SK-MEL-5 (cell line): Measurements from ENCODE around the gene MYCBPAP. TPM values are rescaled to one million over a fixed set of nuclear protein-coding genes. Genes with fewer than 3 reads are reported as not detected.
A peak's percentile ranks its signal among the peaks of the same experiment; 100 is the strongest.

Experiments
- DNase-seq: peaks from one replicate; pipeline ENCODE4 v3.0.0-alpha.2; 2016; ENCODE audit warnings: low read depth, low spot score
- in situ Hi-C: cut with HindIII; loops from 2 replicates; pipeline ENCODE4 v1.10.0; 2016; ENCODE audit warnings: low sequenced_read_pairs, high pct_unique_total_duplicates, low pct_unique_long_range_greater_than_20kb
- total RNA-seq: library from RNA; depleted of rRNA; stranded (reverse); fragments of >200 nt; shearing (Covaris generic); gene quantifications from 2 replicates; pipeline ENCODE4 v1.2.3, GENCODE V29; 2014

The MYCBPAP gene
- total RNA-seq, 1 experiment from 2014 or later, result 1.5 TPM

DNA sequence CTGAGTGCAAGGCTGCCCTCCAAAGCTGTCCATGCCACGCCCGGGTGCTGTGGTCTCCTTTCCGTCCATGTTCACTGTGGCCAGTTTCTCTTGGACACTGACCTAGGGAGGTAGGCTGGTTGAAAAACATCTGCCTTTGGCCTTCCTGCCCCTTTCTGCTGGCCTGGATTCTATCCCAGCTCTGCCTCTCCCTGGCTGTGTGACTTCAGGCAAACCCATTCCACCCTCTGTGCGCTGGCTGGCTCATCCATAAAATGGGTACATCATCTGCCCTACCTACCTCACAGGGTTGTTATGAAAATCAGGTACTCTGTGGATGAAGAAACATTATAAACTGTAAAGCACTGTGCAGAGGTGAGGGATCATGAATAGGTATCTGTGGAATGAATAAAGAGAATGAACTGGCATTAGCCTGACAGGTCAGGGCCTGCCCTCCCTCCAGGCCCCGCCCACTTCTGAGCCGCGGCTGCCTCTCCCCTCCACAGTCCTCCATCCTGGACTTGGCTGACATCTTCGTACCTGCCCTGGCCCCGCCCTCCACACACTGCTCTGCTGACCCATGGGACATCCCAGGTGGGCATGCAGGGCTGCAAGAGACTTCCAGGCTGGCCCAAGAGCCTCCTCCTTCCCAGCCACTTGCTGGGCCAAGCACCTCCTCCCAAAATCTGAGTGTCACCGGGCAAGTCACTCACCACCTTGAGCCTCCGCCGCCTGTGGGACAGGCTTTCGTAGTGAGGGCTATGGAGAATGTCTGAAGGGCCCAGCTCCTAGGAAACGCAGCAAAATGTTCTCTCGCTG lies 31.7 kb downstream of the MYCBPAP start:
- in situ Hi-C loops, result no loop called here
- DNase-seq, result no peak

DNA sequence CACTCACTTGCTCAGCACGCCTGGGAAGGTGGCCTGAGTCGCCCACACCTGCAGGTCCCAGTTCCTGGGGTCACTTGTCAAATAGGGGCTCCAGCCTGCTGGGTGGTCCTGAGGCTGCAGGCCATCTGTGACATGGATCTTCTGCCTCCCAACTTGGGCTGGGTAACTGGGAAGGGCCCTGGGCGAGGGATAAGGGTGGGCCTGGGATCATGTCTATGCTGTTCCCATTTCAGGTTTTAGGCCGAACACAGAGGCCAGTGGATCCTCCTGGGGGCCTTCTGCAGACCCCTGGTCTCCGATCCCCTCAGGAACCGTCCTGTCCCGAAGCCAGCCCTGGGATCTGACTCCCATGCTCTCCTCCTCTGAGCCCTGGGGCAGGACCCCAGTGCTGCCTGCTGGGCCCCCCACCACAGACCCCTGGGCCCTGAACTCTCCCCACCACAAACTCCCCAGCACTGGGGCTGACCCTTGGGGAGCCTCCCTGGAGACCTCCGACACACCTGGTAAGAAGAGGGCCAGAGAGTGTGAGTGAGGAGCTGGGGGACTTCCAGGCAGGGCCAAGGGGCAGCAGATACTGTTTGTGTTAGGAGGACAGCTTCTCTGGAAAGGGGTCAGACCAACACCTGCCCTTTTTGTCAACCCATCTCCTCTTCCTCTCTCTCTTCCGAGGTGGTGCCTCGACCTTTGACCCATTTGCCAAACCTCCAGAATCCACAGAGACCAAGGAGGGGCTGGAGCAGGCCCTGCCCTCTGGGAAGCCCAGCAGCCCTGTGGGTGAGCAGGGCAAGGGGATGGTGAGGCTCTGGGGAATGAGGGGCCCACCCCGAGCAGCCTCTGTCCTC lies 32.5 kb downstream of the MYCBPAP start:
- in situ Hi-C loops, result no loop called here
- DNase-seq, result no peak

DNA sequence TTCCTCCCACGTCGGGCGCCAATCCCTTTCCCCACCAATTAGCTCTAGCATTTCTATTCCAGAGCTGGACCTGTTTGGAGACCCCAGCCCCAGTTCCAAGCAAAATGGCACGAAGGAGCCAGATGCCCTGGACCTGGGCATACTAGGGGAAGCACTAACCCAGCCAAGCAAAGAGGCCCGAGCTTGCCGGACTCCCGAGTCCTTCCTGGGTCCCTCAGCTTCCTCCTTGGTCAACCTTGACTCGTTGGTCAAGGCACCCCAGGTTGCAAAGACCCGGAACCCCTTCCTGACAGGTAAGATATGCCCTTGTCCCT lies 33.1 kb downstream of the MYCBPAP start:
- no peak for DNase-seq
- in situ Hi-C loops, result no loop called here

DNA sequence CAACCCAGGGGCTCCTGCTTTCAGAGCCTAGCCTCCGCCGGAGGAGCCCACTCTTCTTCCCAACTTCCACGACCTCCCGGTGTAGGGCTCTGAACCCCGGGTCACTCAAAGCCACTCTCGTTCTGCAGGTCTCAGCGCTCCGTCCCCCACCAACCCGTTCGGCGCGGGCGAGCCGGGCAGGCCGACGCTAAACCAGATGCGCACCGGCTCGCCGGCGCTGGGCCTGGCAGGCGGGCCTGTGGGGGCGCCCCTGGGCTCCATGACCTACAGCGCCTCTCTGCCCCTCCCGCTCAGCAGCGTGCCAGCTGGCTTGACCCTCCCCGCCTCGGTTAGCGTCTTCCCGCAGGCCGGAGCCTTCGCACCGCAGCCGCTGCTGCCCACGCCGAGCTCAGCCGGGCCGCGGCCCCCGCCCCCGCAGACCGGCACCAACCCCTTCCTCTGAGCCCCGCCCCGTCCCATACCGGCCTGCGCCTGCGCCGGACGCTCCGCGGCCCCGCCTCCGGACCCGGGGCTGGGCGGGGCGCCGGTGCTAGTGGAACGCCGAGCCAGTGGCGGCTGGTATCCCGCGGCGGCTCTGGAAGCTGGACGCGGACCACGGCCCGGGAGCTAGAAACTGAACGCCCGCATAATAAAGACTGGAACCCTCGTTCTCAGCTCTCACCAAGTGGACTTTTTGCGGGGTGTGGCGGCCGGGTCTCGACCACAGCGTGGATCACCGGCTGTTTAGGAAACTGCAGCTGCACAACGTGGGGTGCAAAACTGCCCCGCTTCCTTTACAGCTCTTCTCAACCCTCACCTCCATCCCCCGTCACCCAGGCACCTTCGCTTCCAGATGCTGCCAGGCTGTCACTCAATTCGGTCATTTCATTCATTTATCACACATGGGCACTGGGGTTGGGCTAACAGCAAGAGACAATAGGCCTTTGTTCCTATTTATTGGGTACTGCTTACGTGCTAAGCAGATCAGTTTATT lies 33.8 kb downstream of the MYCBPAP start:
- DNase-seq, result peak; percentile 80
- in situ Hi-C loops, result no loop called here

DNA sequence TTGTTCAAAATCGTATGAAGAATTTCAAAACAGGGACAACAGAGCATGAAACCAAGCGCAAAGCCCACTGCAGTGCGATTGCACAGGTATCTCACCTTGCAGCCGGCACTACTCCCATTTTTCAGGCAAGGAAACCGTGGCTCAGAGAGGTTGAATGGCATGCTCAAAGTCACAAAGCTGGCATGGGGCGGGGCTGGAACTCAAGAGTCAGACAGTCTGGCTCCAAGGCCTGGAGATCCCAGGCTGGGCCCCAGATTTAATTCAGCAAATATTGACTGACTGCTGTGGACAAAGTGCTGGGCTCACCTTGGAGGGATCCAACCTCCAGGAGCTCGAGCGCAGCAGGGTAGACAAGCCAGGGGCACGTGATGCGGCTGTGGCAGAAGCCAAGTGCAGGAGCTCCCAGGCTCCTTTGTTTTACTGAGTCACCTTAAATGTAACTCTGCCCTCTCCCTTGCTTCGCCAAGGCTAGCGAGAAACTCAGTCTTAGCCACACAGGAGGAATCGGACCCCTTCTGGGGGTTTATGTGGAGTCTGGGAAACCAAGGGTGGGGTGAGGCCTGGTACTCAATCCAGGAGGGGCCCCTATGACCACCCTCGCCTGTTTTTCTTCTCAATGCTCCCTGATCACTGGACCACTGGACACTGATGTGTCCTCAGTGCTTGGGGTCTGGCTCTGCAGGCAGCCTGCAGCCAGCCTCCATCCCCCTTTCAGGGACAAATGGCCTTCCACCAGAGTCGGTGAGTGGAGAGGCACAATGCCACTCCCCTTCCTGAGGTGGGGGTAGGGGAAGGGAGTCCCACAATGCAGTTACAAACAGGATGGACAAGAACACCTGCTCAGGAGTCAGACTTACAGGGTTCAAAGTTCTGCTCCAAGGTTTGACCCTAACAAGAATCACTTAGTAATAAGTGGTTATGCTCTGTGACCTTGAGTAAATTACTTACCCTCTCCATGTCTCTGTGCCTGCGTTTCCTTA lies 34.8 kb downstream of the MYCBPAP start:
- no peak for DNase-seq
- in situ Hi-C loops, result no loop called here

DNA sequence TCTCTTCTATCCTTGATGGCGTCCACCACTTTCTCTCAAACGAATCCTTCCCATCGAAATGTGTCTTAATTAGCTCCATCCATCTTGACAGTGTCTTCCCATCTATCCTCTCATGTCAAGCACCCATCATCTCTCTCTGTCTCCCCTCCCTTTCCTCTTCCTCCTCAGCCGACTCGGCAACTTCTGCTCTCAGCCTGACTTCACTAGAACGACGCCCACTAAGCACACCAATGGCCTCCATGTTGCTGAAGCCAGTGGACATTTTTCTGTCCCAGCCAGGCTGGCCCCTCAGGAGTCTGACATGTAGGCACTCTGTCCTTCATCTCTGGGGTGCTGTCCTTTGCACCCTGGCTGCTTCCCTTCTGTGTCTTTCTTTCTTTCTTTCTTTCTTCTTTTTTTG lies 36.3 kb downstream of the MYCBPAP start:
- DNase-seq, result no peak
- in situ Hi-C loops, result no loop called here

DNA sequence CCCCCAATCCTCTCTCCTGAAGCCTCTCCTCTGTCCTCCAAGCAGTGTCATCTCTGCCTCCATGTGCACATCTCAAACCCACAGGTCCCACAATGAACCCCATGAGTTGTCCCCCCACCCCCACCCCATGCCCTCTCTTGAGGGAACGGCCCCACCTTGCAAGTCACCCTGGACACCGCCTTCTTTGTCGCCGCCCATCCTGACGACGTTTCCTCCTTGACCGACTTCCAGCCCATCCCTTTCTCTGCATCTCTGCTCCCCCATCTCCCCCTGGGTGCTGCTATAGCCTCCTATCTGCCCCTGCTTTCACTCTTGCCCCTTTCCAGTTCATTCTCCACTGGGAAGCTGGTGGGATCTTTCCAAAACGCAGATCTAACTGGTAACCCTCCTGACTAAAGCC lies 37.1 kb downstream of the MYCBPAP start:
- in situ Hi-C loops, result no loop called here
- no peak for DNase-seq

DNA sequence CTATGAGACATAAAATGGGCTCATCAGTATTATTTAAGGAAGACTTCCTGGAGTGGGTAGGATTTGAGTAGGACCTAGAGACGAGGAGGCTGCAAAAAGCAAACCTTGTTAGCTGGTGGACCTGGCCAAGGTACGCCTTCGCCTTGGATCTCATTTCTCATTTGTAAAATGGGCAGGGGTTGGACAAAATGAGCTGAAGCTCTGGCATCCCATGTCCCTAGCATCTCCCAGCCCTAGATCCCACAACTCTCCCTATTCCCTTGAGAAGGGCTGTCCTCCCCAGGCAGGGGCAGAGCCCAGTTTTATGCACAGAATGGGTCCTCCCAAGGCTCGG lies 38.4 kb downstream of the MYCBPAP start:
- in situ Hi-C loops, result no loop called here
- DNase-seq, result no peak

DNA sequence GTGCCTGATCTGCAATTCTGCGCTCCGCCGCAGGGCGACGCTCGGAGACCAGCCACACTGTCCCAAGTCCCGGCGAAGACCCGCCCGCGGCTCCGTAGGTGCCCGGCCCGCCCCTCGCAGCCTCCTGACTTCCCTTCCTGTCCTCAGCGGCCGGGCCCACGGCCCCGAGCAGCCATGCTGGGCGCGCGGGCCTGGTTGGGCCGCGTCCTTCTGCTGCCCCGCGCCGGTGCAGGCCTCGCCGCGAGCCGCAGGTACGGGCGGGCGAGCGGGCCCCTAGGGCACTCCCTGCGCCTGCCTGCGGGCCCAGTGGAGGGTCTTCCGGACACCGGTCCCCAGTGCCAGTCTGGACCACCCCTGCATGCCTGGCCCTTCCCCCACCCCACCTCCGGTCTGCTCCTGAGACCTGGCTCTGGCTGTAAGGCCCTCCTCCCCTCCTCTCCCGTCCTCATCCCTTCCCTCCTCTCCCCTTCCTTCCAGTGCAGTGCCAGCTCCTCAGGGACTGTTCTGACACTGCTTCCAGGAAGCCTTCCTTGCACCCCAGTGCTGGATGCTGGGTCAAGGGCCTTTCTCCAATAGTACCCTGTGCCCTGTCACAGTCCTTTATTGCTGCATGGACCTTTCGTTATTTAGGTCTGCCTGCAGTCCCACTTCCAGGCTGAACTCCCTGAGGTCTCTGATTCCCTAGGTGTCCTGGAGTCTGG lies 38.9 kb downstream of the MYCBPAP start, which contains the start of gene SPATA20:
Gene SPATA20, plus strand, starts transcription at position 140 of the 701 bp plus-strand sequence. Its CDS starts 35 bp downstream, at position 175.
- in situ Hi-C loops, result no loop called here
- peak; percentile 93 for DNase-seq

DNA sequence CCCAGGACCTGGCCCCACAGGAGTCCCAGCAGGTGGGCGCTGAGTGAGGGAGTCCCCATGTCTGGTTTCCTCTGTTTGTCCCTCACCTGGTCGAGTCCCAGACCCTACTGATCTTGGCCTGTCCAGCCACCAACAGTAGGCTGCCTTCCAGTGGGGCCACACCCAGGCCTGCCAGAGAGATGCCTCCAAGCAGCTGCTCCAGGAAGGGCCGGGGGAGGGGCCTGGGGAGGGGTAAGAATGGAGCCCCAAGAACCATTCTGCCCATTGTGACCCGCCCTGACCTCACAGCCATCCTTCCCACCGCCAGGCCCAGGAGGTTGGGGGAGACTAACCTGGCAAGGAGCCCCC lies 39.5 kb downstream of the MYCBPAP start:
- no peak for DNase-seq
- in situ Hi-C loops, result no loop called here

DNA sequence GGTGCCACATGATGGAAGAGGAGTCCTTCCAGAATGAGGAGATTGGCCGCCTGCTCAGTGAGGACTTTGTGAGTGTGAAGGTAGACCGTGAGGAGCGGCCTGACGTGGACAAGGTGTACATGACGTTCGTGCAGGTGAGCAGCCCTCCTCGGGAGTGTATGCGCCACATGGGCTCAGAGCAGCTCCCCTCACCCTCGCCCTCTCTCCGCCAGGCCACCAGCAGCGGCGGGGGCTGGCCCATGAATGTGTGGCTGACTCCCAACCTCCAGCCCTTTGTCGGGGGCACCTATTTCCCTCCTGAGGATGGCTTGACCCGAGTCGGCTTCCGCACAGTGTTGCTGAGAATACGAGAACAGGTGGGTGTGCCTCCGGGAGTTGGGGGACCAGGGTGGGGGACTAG lies 40.6 kb downstream of the MYCBPAP start:
- no peak for DNase-seq
- in situ Hi-C loops, result no loop called here

DNA sequence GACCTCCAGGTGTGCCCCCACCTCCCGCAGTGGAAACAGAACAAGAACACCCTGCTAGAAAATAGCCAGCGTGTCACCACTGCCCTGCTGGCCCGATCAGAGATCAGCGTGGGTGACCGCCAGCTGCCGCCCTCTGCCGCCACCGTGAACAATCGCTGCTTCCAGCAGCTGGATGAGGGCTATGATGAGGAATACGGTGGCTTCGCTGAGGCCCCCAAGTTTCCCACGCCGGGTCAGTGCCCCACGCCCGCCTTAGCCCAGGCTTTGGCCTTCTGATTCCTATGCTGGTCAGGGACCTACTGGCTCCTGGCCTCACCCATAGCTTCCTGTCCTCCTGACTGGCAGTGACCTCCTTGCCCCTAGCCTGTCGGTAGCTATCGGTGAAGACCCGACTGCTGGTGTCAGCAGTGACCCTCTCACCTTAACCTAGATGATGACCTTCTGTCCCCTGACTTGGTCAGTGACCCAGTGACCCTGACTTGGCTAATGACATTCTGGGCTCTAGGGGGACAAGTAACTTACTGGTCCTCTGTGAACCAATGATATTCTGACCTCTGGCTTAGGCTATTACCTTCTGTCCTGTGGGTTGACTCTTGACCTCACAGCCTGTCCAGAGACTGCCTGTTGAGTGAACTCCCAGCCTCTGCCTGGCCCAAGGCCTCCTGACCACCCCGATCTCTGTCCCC lies 41.2 kb downstream of the MYCBPAP start:
- no peak for DNase-seq
- in situ Hi-C loops, result no loop called here

DNA sequence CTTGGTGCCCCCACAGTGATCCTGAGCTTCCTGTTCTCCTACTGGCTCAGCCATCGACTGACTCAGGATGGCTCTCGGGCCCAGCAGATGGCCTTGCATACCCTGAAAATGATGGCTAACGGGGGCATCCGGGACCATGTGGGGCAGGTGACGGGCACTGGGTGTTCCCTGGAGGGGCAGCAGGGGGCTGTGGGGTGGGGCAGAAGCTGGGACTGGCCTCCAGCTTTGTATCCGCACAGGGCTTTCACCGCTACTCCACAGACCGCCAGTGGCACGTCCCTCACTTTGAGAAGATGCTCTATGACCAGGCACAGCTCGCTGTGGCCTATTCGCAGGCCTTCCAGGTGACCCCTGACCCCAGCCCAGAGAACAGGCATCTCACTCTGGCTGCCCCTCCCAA lies 41.7 kb downstream of the MYCBPAP start:
- no peak for DNase-seq
- in situ Hi-C loops, result no loop called here

DNA sequence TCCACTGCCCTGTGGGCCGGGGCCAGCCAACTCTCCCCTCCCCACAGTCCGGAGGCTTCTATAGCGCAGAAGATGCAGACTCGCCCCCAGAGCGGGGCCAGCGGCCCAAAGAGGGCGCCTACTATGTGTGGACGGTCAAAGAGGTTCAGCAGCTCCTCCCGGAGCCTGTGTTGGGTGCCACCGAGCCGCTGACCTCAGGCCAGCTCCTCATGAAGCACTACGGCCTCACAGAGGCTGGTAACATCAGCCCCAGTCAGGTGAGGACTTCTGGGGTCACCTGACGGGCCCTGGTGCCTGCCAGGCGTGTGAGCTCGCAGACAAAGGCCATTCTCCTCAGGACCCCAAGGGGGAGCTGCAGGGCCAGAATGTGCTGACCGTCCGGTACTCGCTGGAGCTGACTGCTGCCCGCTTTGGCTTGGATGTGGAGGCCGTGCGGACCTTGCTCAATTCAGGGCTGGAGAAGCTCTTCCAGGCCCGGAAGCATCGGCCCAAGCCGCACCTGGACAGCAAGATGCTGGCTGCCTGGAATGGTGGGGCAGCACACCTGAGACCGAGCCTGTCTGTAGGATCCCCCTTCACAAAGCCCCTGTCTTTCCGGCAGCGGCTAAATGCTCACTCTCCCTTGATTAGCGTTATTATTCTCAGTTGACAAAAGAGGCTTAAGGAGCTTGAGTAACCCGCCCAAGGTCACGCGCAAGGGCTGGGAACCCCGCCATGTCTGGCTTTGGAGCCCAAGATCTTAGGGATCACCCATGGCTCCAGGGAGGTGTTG lies 42.6 kb downstream of the MYCBPAP start:
- in situ Hi-C loops, result no loop called here
- peak; percentile 84 for DNase-seq

DNA sequence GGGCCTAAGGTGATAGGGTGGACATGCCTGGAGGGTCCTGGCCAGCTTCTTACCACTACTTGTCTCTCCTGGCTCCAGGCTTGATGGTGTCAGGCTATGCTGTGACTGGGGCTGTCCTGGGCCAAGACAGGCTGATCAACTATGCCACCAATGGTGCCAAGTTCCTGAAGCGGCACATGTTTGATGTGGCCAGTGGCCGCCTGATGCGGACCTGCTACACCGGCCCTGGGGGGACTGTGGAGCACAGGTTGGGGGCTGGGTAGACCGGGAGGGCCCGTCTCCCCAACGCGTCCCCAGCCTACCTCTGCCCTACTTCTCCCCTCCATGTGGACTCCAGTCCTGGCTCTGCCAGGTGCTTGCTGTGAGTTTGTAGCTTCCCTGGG lies 43.2 kb downstream of the MYCBPAP start:
- in situ Hi-C loops, result no loop called here
- no peak for DNase-seq
